GM19239 (cell line): ENCODE results near the gene SLC25A44.
A peak's percentile ranks its signal among the peaks of the same experiment; 100 is the strongest.

Source experiments
- DNase-seq: peaks from one replicate; pipeline ENCODE4 v3.0.0; 2011; ENCODE audit warnings: low spot score; ENCODE audit not compliant: insufficient read length
- FAIRE-seq: peaks from 2 replicates; lab custom pipeline; 2011; peaks lifted over from hg19 to GRCh38; lab: Jason Lieb, UNC

Gene SLC25A44

DNA sequence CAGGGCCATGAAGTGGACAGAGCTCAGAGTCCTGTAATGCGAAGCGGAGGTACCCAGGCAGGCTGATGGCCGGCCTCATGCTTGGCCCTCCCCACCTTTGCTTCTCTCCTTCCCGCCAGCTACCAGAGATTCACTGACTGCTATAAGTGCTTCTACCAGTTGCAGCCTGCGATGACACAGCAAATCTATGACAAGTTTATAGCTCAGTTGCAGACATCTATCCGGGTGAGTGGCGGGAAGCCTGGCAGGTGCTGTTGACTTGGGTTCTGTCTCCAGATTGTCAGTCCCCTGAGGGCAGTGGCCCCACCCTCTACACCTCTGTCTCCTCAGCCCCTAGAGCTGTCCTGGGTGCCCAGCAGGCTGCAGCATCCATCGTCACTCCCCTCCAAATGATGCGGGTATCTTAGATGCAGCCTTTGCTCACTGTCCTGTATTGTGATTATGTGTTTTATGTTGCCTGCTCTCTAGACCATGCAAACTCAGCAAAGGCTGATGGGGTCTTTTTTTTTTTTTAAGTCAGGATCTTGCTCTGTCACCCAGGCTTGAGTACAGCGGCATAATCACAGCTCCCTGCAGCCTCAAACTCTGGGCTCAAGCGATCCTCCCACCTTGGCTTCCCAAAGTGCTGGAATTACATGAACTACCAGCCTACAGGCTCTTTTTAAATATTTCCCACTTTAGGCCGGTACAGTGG is 38.4 kb downstream of the SLC25A44 start:
- FAIRE-seq (no peak), DNase-seq (no peak)

DNA sequence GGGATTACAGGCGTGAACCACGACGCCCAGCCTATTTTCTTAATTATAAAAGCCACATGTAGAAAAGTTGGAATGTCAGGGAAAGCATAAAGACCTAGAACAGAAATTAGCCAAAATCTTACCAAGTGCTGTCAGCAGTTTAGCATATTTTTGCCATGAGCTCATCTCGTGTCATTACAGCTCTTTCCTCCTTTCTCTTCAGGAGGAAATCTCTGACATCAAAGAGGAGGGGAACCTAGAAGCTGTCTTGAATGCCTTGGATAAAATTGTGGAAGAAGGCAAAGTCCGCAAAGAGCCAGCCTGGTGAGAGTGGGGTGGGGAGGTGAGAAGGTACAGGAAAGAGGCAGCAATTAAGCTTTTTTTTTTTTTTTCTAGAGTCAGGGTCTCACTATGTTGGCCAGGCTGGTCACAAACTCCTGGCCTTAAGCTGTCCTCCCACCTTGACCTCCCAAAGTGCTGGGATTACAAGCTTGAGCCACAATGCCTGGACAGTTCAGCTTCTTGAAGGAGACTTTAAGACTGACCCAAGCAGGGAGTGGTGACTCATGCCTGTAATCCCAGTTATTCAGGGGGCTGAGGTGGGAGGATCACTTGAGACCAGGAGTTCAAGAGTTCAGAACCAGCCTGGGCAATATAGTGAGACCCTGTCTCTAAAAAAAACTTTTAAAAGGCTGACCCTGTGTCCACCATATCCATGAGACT is 39.7 kb downstream of the SLC25A44 start:
- no peak for DNase-seq
- FAIRE-seq: no peak

DNA sequence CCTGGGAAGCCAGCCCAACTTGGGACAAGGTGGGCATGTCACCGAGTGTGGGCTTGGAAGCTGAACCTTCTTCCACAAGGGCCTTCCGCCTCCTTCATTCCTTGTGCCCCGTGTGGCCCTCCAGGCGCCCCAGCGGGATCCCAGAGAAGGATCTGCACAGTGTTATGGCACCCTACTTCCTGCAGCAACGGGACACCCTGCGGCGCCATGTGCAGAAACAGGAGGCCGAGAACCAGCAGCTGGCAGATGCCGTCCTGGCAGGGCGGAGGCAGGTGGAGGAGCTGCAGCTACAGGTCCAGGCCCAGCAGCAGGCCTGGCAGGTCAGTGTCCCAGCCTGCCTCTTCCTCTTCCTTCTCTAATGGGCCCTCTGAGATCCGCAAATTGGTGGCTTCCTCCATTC is 42.3 kb downstream of the SLC25A44 start:
- DNase-seq: no peak

DNA sequence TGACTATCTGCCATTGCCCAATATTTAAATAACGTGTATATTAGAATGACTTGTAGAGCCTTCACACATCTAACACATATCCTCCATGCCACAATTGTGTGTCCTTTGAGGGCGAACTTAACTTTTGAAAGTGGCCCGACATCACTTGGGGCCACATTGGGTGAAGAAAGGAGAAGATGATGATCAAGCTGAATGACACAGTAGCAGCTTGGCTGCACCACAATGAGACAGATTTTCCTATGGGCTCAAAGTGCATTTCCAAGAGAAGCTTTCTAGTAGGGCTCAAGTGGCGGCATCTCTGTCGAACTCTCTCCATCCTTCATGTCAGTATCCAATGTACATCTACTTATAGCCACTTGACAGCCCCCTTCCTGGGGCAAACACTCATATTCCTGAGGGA is 44.3 kb downstream of the SLC25A44 start:
- DNase-seq (no peak), FAIRE-seq (no peak)

More for the DNA sequence above, 42.3 kb downstream of the SLC25A44 start:
- FAIRE-seq: no peak

DNA sequence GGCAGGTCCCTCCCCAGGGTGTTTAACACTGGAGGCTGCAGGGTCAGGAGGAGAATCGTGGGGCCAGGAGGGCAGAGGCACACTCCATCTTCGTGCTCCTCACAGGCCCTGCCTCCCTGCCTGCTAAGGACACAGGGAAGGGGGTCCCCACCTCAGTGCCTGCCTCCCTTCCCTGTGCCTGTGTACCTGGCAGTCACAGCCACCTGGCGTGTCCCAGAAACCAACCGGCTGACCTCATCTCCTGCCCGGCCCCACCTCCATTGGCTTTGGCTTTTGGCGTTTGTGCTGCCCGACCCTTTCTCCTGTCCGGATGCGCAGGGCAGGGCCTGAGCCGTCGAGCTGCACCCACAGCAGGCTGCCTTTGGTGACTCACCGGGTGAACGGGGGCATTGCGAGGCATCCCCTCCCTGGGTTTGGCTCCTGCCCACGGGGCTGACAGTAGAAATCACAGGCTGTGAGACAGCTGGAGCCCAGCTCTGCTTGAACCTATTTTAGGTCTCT is 47.5 kb downstream of the SLC25A44 start:
- FAIRE-seq (no peak), DNase-seq (no peak)

DNA sequence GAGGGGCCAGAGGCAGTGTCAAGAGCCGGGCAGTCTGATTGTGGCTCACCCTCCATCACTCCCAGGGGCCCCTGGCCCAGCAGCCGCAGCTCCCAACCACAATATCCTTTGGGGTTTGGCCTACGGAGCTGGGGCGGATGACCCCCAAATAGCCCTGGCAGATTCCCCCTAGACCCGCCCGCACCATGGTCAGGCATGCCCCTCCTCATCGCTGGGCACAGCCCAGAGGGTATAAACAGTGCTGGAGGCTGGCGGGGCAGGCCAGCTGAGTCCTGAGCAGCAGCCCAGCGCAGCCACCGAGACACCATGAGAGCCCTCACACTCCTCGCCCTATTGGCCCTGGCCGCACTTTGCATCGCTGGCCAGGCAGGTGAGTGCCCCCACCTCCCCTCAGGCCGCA is 48.0 kb downstream of the SLC25A44 start, which contains the start of gene BGLAP:
Gene BGLAP (plus strand): TSS at position 259 of the 400 bp plus-strand sequence. CDS start 48 bp downstream, at position 307.
- DNase-seq (no peak), FAIRE-seq (no peak)

DNA sequence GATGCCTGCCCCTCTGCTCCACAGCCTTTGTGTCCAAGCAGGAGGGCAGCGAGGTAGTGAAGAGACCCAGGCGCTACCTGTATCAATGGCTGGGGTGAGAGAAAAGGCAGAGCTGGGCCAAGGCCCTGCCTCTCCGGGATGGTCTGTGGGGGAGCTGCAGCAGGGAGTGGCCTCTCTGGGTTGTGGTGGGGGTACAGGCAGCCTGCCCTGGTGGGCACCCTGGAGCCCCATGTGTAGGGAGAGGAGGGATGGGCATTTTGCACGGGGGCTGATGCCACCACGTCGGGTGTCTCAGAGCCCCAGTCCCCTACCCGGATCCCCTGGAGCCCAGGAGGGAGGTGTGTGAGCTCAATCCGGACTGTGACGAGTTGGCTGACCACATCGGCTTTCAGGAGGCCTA is 48.8 kb downstream of the SLC25A44 start:
- FAIRE-seq (no peak), DNase-seq (no peak)

DNA sequence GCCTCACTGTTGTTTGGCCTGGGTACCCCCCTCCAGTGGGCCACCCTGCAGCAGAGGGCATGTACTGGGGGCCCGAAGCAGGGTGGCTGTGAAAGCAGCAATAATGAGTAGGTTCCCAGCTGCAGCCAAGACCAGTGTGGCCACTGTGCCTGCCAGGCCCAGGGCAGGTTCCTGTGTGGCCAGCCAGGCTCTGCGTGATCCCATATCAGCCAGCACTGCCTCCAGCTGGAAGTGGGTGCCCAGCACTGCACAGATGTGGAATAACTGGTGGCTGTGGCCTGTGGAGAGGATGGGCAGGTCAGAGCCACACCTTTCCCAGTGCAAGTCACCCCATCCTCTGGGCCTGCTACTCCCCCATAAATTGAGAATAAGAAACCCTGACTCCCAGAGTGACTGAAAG is 50.2 kb downstream of the SLC25A44 start:
- no peak for FAIRE-seq

DNA sequence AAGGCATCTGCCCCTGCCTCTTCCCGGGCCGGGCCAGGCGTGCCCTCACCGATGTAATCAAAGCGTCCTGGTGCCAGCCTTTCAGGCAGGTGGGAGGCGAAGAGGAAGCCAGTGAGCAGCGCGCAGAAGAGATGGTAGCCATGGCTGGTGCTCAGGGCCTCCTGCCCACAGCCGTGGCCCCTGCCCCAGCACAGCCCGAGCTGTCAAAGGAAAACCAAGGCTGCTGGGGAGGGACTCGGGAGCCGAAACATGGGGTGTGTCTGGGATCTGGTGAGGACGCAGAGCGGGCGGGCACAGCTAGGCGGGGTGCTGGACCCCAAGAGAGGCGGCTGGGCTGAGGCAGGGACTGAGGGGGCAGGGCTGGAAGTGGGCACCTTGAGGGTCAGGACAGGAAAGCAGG is 50.8 kb downstream of the SLC25A44 start:
- DNase-seq: no peak
- FAIRE-seq: no peak

More for the DNA sequence above, 50.2 kb downstream of the SLC25A44 start:
- no peak for DNase-seq

DNA sequence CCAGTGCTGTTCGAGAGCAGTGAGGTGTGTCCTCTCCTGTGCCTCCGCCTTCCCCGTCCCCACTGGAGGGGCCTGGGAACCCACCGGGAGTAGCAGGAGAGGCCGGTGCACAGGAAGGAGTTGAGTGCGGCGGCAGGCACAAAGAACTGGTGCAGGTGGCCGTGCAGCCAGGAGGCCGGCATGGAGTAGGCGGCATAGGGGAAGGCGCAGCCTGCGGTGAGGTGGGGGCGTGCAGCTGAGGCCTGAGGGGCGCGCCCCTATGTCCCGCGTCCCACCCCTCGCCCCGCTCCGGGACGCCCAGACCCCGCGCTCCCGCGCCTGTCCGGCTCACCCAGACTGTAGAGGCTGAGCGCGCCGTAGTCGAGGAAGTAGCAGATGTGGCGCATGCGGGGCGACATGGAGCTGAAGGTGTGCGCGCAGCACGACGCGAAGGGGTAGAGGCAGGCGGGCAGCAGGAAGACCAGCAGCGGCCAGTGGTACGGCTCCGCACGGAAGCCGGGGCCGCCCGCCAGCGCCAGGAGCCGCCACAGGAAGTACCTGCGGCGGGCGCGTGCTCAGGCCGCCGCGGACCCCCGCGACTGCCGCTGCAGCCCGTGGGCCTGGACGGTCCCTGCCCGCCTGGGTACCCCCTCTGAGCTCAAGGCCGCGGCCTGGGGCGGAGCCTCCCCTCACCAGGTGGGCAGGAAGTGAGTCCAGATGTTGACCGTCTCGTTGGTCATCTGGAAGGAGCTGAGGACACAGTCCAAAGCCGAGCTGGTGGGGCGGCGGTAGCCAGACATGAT is 51.7 kb downstream of the SLC25A44 start:
- peak; percentile 50 for DNase-seq
- peak; percentile 73 for FAIRE-seq

DNA sequence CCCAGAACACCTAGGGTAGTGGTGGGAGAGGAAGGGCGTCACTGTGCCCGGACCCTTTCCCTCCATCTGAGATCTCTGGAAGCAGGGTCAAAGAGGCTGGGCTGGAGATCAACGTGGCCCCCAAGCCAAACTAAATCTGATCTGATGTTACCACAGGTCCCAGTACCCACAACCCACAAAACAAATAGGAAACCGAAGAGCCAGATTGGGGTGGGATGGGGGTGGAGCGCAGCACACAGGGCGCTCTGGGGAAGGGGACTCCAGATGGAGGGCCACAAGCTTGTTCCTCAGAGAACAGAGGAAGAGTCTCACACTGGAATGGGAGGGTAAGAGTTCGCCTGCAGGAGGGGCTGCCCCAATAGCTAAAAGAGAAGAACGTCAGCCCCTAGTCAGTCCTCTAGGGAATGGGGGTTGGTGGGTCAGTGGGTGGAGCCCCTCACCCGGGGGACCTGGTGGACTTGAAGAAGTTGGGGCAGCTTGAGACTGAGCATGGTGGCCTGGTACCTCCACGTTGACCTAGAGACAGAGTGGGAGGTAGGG is 52.4 kb downstream of the SLC25A44 start:
- FAIRE-seq: peak; percentile 33
- no peak for DNase-seq

DNA sequence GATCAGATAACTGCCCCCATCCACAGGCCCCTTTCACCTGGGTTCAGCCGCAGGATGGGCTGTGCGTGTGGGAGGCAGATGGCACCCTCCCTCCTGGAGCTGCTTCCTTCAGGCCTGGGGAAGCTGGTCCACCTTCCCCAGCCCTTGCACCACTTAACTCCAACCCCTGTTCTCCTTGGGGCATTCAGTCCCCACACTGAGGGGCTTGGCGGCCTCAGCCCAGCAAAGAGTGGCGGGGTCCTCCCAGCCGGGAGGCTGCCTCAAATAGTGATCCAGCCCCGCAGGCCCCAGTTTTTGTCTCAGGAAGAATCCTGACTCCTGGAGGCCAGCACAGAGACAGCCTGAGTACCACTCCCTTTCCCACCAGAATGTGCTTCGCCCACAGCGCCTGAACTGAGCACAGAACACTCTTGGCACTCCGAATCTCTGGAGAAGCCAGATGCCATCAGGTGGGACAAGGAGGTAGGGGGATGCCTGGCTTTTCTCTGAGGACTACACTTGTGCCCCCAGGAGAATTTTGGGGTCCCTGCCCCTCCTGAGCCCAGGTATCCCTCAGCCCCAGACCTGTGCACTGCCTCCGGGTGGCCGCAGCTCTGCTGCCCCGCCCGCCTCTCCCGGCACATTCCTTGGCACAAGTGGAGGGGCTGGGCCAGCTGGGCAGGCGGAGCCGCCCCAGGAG is 53.0 kb downstream of the SLC25A44 start:
- FAIRE-seq (no peak), DNase-seq (no peak)

DNA sequence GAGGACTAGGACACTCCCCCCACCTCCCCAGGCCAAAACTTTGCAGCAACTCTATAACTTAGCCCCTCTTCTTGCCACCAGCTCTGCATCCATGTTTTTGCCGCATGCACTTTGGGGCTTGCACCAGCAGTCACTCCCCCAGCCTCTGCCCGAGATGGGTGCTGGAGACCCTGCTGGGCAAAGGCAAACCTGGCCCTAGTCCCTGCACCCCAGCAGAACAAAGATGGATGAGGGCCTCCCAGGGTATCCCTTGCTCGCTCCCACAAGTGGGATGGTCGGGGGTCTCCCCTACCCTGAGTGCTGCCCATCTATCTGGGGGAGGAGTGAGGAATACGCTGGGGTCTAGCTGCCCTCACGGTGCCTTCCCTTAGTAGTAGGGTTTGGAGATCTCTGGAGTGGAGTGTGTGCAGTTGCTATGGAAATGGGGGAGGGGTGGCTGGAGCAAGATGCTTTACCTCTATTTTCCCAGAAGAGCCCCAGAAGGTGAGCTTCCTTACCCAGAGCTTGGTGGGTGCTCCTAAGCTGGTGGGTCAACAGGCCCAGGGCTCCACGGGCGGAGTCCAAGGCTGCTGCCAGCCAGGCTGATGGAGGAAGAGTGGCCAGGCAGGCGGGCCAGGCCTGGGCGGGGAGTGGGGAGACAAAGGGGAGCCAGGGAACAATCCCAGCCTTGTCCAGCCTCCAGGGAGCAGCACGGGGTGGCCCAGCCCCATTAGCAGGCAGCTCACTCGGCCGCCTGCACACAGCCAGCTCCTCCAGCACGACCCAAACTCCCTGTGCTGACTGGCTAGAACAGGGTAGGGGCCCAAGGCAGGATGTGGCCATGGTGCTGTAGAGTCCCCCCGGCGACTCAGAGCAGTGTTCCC is 53.8 kb downstream of the SLC25A44 start, which contains the start of gene PAQR6:
Gene PAQR6 (minus strand): TSS at position 597 of the 863 bp plus-strand sequence. CDS start 1,325 bp downstream, outside the sequence.
- FAIRE-seq (no peak), DNase-seq (no peak)

DNA sequence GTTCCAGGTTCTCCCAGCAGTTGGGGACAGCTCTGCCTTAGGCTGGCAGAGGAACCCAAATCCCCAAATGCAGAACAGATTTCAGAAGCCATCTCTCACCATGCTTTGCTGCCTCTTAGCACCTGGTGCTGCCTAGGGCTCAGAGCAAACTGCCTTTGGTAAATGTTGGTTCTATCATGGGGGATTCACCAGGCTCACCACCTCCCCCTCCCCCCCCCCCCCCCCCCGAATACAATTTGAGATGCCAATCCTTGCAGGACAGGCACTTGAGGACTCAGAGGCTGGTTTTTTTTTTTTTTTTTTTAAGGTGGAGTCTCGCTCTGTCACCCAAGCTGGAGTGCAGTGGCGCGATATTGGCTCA is 54.4 kb downstream of the SLC25A44 start:
- no peak for FAIRE-seq
- no peak for DNase-seq

DNA sequence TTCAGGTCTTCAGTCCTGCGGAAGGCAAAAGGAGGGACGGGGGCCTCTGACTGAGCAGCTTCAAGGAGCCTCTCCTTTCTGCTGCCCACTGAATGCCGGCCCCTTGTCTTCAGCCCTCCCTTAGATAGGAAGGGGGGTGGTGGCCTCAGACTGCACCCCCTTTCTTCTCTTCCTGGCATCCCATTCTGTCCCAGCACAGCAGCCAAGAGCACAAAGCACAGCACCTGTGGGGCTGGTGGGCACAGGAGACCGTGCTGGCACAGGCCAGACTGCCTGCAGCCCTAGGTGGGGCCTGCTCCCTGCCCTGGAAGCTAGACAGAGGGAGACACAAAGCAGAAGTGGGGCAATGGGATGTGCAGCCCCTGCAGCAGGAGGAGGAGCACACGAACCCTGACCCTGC is 55.7 kb downstream of the SLC25A44 start:
- FAIRE-seq (no peak), DNase-seq (no peak)

DNA sequence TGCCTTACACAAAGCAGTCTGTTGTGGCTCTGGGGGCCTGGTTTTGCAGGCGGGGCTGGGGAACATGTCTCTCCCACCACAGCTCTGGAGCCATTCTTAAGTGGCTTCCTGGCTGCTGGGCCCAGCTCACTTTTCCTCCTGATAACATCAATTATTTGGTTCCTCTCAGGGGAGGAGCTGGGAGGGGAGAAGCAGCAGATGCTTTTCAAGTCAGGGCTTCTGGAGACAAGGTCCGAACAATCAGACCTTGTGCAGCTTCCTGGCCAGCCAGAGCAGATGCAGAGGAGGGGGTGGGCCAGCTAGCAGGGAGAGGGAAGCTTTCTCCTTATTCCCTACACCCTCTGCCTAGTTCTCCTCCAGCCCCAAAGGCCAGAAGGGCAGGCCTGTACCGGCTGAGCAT is 57.6 kb downstream of the SLC25A44 start:
- FAIRE-seq (no peak), DNase-seq (no peak)

DNA sequence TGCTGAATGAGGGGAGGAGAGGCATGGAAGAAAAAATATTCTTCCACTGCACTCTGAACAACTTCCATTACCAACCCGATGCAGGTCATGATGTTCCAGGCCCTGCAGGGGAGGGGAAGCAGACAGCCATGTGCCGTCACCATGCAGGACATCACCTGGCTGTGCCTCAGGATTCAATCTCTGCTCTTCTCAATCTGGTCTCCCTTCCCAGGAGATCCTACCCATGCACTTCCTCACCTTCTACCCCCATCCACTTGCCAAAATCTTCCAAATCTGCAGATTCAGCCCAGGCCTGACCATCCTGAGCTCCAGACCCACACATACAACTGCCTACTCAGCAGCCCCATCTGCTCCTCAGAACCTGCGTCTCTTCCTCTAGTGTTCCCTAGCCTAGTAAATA is 59.7 kb downstream of the SLC25A44 start:
- DNase-seq (no peak), FAIRE-seq (no peak)

DNA sequence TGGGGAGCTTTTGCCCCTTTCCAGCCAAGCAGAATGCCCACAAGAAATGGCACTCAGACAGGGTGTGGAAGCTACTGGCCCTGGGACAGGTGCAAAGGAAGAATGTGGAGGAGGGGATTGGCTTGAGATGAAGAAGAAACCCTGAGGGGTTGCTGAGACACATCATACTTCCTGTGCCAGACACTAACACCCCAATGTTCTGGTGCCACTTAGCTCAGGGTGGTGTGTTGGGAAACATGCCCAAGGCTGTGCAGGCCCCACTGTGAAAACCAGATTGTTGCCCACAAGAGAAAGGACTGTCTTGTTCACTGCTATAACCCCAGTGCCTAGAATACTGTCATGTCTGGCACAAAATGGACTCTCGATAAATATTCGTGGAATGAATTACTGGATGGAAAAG is 63.8 kb downstream of the SLC25A44 start:
- no peak for DNase-seq
- no peak for FAIRE-seq

DNA sequence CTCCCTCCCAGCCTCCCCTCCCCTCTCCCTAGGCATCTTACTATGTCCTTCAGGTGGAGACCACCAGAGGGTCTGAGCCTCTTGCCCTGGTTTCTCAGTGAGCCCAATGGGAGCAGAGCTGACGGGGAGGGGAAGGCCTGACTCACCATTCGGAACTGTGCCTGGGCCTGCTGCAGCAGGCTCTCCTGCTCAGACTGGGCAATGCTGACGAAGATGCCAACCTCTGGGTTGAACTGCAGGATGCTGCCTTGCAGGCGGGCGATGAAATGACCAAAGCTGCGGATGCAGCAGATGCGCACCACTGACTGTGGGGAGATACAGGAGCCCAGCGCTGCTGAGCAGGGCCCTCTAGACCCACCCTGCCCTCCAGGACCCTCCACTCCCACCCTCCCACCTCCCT is 65.0 kb downstream of the SLC25A44 start:
- FAIRE-seq (no peak), DNase-seq (no peak)
